Esophagus muscularis mucosa (tissue), 4 donors: ENCODE results near the gene SLA2.

Experiments
- CTCF ChIP-seq, 3 experiments: fragments of 200-600 bp in 2 of 3; fragments of 450-650 bp in 1 of 3; sonication (generic) in 2 of 3; IDR thresholded peaks; one replicate each; pipeline ENCODE4 v1.5.1; 2017 to 2019; ENCODE audit warnings: antibody characterized with exemption in 3 of 3, mild to moderate bottlenecking in 2 of 3, moderate library complexity in 1 of 3
- EP300 ChIP-seq: sonication (generic); formaldehyde crosslinking; IDR thresholded peaks from one replicate; pipeline ENCODE4 v1.6.1; 2017; ENCODE audit warnings: antibody characterized with exemption
- POLR2A ChIP-seq: fragments of 450-650 bp; IDR thresholded peaks from one replicate; pipeline ENCODE4 v1.6.1; 2017; ENCODE audit warnings: antibody characterized with exemption, moderate library complexity, mild to moderate bottlenecking, low read depth
- POLR2AphosphoS5 ChIP-seq, 2 donors: sonication (generic); formaldehyde crosslinking; IDR thresholded peaks; one replicate each; pipeline ENCODE4 v1.6.1; 2017; ENCODE audit warnings: antibody characterized with exemption in 2 of 2

- no peak for TF ChIP-seq CTCF (IDR thresholded peaks at IDR 0.05)
- TF ChIP-seq EP300 = no peak
- TF ChIP-seq POLR2AphosphoS5 (IDR thresholded peaks at IDR 0.05) = no peak
- TF ChIP-seq POLR2A = no peak
These were observed 80.5 kb downstream of the SLA2 start for GRCh38 chr20:36565520-36565919.
